Retinal pigment epithelial cell (primary cell): ENCODE measurements around the gene DACT1.

Source experiments
- DNase-seq: peaks from one replicate; pipeline ENCODE4 v3.0.0-alpha.2; 2010; ENCODE audit warnings: low read depth
- H3K4me3 ChIP-seq: 2 replicates; pipeline ENCODE4 v1.5.1; 2011; ENCODE audit warnings: mild to moderate bottlenecking, low read length, control low read depth, moderate library complexity
- CTCF ChIP-seq: conservative IDR thresholded peaks from 2 replicates; pipeline ENCODE4 v1.5.1; 2011; ENCODE audit warnings: low read depth, low read length, control low read depth, inconsistent platforms

DACT1 gene

GRCh38 chr14:58641509-58641908 is 3.7 kb downstream of the DACT1 start:
- H3K4me3 ChIP-seq: no peak overlapping the region
- DNase-seq: no peak
- TF ChIP-seq CTCF: peak; percentile 26

- no peak overlapping the region for H3K4me3 ChIP-seq
- TF ChIP-seq CTCF: no peak
- DNase-seq: no peak
These were observed 5.6 kb downstream of the DACT1 start for GRCh38 chr14:58643366-58643765.

- no peak for DNase-seq
- TF ChIP-seq CTCF: no peak
- no peak overlapping the region for H3K4me3 ChIP-seq
These were observed 7.9 kb downstream of the DACT1 start for GRCh38 chr14:58645641-58646040.

- TF ChIP-seq CTCF: no peak
- no peak overlapping the region for H3K4me3 ChIP-seq
- DNase-seq: no peak
These were observed 8.7 kb downstream of the DACT1 start for GRCh38 chr14:58646479-58646878.

GRCh38 chr14:58647777-58648176 is 10.0 kb downstream of the DACT1 start:
- TF ChIP-seq CTCF: no peak
- H3K4me3 ChIP-seq: no peak overlapping the region
- no peak for DNase-seq

- no peak for TF ChIP-seq CTCF
- no peak overlapping the region for H3K4me3 ChIP-seq
- DNase-seq: no peak
These were observed 13.1 kb downstream of the DACT1 start for GRCh38 chr14:58650857-58651256.

GRCh38 chr14:58656671-58657411 is 19.1 kb downstream of the DACT1 start:
- TF ChIP-seq CTCF: no peak
- no peak overlapping the region for H3K4me3 ChIP-seq
- DNase-seq: no peak
